Ovary (tissue), 3 donors: ENCODE data around the gene CD200.

Source experiments
- EP300 ChIP-seq: sonication (generic); formaldehyde crosslinking; IDR thresholded peaks from one replicate; pipeline ENCODE4 v1.6.1; 2017; ENCODE audit warnings: antibody characterized with exemption
- POLR2A ChIP-seq: fragments of 450-650 bp; IDR thresholded peaks from one replicate; pipeline ENCODE4 v1.6.1; 2017; ENCODE audit warnings: antibody characterized with exemption, mild to moderate bottlenecking, moderate library complexity
- TF ChIP-seq, protein P1 (sequence below), 3 donors: fragments of 450-650 bp in 2 of 3; fragments of 200-600 bp in 1 of 3; IDR thresholded peaks; one replicate each; pipeline versions ENCODE4 v1.5.1 to v1.8.0; 2016 to 2022; ENCODE audit warnings: antibody characterized with exemption in 3 of 3, mild to moderate bottlenecking in 1 of 3
- donor health status: DM: no; HTN: no; CAD: no.

DNA sequence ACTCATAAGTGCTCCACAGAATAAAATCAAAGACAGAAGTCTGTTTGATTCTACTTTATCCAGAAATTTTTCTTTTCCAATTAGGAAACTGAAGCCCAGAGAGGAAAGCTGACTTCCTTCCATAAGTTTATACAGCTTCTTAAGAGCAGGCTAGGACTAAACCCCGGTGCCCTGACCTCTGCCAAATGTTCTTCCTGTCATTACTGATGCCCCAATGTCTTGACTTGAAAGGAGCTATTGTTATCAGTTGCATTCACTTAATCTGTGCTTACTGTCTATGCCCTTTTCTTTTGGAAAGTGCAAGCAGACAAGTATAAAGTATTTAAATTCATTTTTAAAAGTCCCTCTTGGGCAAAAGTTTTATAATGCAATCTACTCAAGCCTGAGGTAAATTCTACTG lies 18.1 kb downstream of the CD200 start:
- TF ChIP-seq, protein P1, sequence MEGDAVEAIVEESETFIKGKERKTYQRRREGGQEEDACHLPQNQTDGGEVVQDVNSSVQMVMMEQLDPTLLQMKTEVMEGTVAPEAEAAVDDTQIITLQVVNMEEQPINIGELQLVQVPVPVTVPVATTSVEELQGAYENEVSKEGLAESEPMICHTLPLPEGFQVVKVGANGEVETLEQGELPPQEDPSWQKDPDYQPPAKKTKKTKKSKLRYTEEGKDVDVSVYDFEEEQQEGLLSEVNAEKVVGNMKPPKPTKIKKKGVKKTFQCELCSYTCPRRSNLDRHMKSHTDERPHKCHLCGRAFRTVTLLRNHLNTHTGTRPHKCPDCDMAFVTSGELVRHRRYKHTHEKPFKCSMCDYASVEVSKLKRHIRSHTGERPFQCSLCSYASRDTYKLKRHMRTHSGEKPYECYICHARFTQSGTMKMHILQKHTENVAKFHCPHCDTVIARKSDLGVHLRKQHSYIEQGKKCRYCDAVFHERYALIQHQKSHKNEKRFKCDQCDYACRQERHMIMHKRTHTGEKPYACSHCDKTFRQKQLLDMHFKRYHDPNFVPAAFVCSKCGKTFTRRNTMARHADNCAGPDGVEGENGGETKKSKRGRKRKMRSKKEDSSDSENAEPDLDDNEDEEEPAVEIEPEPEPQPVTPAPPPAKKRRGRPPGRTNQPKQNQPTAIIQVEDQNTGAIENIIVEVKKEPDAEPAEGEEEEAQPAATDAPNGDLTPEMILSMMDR (IDR thresholded peaks at IDR 0.05) = no peak
- TF ChIP-seq POLR2A = no peak
- TF ChIP-seq EP300 = no peak
